HFFc6 (cell line): Measurements from ENCODE around the gene DRAM1. TPM values are rescaled to one million over a fixed set of nuclear protein-coding genes. Genes with fewer than 3 reads are reported as not detected.

Experiments used
- DNase-seq: peaks from one replicate; pipeline ENCODE4 v3.0.0-alpha.2; 2018
- H3K27ac Mint-ChIP-seq: 2 replicates; pipeline ENCODE4 v1.8.0; 2020; ENCODE audit warnings: mild to moderate bottlenecking, mixed read lengths
- H3K27me3 Mint-ChIP-seq: 2 replicates; pipeline ENCODE4 v1.8.0; 2021; ENCODE audit warnings: mild to moderate bottlenecking, moderate library complexity, mixed read lengths; ENCODE audit not compliant: insufficient read depth
- H3K36me3 Mint-ChIP-seq: 2 replicates; pipeline ENCODE4 v1.8.0; 2021; ENCODE audit warnings: low read depth, mixed read lengths
- H3K4me1 Mint-ChIP-seq: 2 replicates; pipeline ENCODE4 v1.8.0; 2020; ENCODE audit warnings: low read depth, mixed read lengths
- H3K4me3 Mint-ChIP-seq: 2 replicates; pipeline ENCODE4 v1.8.0; 2020; ENCODE audit warnings: mild to moderate bottlenecking, moderate library complexity, mixed read lengths
- H3K9me3 Mint-ChIP-seq: 2 replicates; pipeline ENCODE4 v1.8.0; 2020; ENCODE audit warnings: mild to moderate bottlenecking, mixed read lengths
- total RNA-seq, 6 experiments: library from RNA; stranded (reverse); fragmentation: NEBNext Ultra II Directional; extraction: Animal tissue kit (Norgen Biotek cat#: 25700); gene quantifications; 2 replicates in 1 of 6; 3 replicates in 5 of 6; pipeline ENCODE4 v1.2.3, GENCODE V29; 2021
- TF ChIP-seq, protein P1 (sequence below): fragments of 200-600 bp; sonication (generic); IDR thresholded peaks from 2 replicates; pipeline ENCODE4 v1.5.0; 2021; ENCODE audit warnings: antibody characterized with exemption, mild to moderate bottlenecking

Gene DRAM1
- total RNA-seq, 6 experiments from 2014 or later: 109 to 136 (median 122) TPM

GRCh38 chr12:101931498-101932326 is 54.3 kb downstream of the DRAM1 start:
- no peak for DNase-seq
- peaks cover 8% of the 10 kb centered on the region; the same call in 1 of the 2 replicates for H3K36me3 Mint-ChIP-seq
- H3K27me3 Mint-ChIP-seq: peaks cover 3% of the 10 kb centered on the region
- H3K27ac Mint-ChIP-seq: no peak overlapping the region
- H3K9me3 Mint-ChIP-seq: no peaks in the 10 kb centered on the region
- H3K4me3 Mint-ChIP-seq: no peak overlapping the region
- TF ChIP-seq, protein P1, sequence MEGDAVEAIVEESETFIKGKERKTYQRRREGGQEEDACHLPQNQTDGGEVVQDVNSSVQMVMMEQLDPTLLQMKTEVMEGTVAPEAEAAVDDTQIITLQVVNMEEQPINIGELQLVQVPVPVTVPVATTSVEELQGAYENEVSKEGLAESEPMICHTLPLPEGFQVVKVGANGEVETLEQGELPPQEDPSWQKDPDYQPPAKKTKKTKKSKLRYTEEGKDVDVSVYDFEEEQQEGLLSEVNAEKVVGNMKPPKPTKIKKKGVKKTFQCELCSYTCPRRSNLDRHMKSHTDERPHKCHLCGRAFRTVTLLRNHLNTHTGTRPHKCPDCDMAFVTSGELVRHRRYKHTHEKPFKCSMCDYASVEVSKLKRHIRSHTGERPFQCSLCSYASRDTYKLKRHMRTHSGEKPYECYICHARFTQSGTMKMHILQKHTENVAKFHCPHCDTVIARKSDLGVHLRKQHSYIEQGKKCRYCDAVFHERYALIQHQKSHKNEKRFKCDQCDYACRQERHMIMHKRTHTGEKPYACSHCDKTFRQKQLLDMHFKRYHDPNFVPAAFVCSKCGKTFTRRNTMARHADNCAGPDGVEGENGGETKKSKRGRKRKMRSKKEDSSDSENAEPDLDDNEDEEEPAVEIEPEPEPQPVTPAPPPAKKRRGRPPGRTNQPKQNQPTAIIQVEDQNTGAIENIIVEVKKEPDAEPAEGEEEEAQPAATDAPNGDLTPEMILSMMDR: no peak
- peaks cover 41% of the 10 kb centered on the region for H3K4me1 Mint-ChIP-seq

GRCh38 chr12:101933866-101934514 is 56.6 kb downstream of the DRAM1 start:
- DNase-seq: no peak
- TF ChIP-seq, protein P1: no peak
- no peak overlapping the region for H3K27ac Mint-ChIP-seq

GRCh38 chr12:101935890-101936746 is 58.7 kb downstream of the DRAM1 start:
- no peaks in the 10 kb centered on the region; the same call in 1 of the 2 replicates for H3K27me3 Mint-ChIP-seq
- H3K27ac Mint-ChIP-seq: peak overlapping the region; percentile 84
- peak; percentile 88 for DNase-seq
- peaks cover 50% of the 10 kb centered on the region for H3K4me1 Mint-ChIP-seq
- no peaks in the 10 kb centered on the region for H3K9me3 Mint-ChIP-seq
- TF ChIP-seq, protein P1: peak; percentile 18; the same call in 1 of the 2 replicates
- peak overlapping the region; percentile 69 for H3K4me3 Mint-ChIP-seq
- peaks cover 4% of the 10 kb centered on the region; the same call in 1 of the 2 replicates for H3K36me3 Mint-ChIP-seq

More at GRCh38 chr12:101933866-101934514, 56.6 kb downstream of the DRAM1 start:
- Mint-ChIP-seq H3K9me3 (no peaks in the 10 kb centered on the region), H3K4me3 (no peak overlapping the region), H3K27me3 (no peaks in the 10 kb centered on the region; the same call in 1 of the 2 replicates), H3K4me1 (peaks cover 34% of the 10 kb centered on the region), H3K36me3 (peaks cover 8% of the 10 kb centered on the region; the same call in 1 of the 2 replicates)

GRCh38 chr12:101939306-101939705 is 61.9 kb downstream of the DRAM1 start:
- Mint-ChIP-seq H3K4me1 (peaks cover 62% of the 10 kb centered on the region), H3K9me3 (no peaks in the 10 kb centered on the region), H3K27me3 (no peaks in the 10 kb centered on the region), H3K4me3 (no peak overlapping the region), H3K27ac (no peak overlapping the region), H3K36me3 (no peaks in the 10 kb centered on the region)
- no peak for DNase-seq
- TF ChIP-seq, protein P1: no peak

DNA sequence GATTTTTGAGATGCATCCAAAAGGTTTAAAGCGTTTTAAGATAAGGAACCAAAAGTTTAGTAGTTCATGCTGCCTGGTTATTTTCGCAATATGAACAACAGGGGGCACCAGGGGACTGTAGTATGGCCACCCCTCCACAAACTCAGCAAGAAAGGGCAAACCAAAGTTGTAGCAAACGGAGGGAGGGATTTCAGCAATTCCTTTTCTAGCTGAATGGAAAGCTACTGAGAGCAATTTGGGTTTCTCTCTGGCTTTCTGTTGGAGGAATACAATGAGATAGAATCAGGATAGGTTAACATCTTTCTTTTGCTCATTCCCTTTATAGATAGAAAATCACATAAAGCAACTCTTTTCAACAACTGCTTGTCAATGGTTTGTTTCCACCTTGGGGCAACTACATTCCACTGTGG is 62.5 kb downstream of the DRAM1 start:
- H3K4me3 Mint-ChIP-seq: no peak overlapping the region
- no peaks in the 10 kb centered on the region for H3K36me3 Mint-ChIP-seq
- TF ChIP-seq, protein P1: peak; percentile 88
- no peak overlapping the region for H3K27ac Mint-ChIP-seq
- DNase-seq: peak; percentile 72
- no peaks in the 10 kb centered on the region for H3K27me3 Mint-ChIP-seq
- peaks cover 60% of the 10 kb centered on the region for H3K4me1 Mint-ChIP-seq
- H3K9me3 Mint-ChIP-seq: no peaks in the 10 kb centered on the region
